ENCODE measurements around the gene SWAP70. TPM values are rescaled to one million over a fixed set of nuclear protein-coding genes. Genes with fewer than 3 reads are reported as not detected.

The SWAP70 gene
- total and polyA plus RNA-seq, 9 of the 15 experiments (the other 6 are each of a cell fraction or from before 2014, with no cell fraction given), result 1.7 to 4.9 (median 3.9) TPM

DNA sequence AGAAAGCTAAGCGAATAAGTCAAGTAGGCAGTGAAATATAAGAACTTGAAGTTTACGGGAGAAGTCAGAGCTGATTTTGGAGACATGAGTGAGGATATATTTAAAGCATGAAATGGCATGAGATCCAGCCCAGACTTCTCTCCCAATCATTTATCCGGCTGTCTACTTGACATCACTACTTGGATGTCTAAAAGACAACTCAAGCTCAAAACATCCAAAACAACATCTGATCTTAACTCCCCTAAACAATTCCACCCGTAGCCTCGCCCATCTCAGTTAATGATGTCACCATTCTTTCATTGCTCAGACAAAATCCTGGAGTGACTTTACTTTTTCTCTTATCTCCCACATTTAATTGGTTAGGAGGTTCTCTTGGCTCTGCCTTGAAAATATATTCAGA lies 45.9 kb upstream of the SWAP70 start (continued):
- TF ChIP-seq, protein P1, sequence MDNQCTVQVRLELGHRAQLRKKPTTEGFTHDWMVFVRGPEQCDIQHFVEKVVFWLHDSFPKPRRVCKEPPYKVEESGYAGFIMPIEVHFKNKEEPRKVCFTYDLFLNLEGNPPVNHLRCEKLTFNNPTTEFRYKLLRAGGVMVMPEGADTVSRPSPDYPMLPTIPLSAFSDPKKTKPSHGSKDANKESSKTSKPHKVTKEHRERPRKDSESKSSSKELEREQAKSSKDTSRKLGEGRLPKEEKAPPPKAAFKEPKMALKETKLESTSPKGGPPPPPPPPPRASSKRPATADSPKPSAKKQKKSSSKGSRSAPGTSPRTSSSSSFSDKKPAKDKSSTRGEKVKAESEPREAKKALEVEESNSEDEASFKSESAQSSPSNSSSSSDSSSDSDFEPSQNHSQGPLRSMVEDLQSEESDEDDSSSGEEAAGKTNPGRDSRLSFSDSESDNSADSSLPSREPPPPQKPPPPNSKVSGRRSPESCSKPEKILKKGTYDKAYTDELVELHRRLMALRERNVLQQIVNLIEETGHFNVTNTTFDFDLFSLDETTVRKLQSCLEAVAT (IDR thresholded peaks at IDR 0.05), result no peak
- TF ChIP-seq DACH1 (IDR thresholded peaks at IDR 0.05; ENCODE audit: partially characterized antibody) (no peak), ARID4B (CRISPR knock-in tag; IDR thresholded peaks at IDR 0.05) (no peak), RB1 (IDR thresholded peaks at IDR 0.05; ENCODE audit: low read depth) (no peak), ATF2 (CRISPR knock-in tag; IDR thresholded peaks at IDR 0.05) (no peak), HDAC6 (IDR thresholded peaks at IDR 0.05; ENCODE audit: low read depth, low read length) (no peak), ZNF717 (CRISPR knock-in tag; IDR thresholded peaks at IDR 0.05) (no peak), SP2 (IDR thresholded peaks at IDR 0.05; ENCODE audit: extremely low read depth, low read depth, low read length, poor library complexity, severe bottlenecking) (no peak), EGR1 (conservative IDR thresholded peaks at IDR 0.05) (no peak), ZNF165 (CRISPR knock-in tag; IDR thresholded peaks at IDR 0.05; ENCODE audit: borderline replicate concordance) (no peak), PML (IDR thresholded peaks at IDR 0.05; ENCODE audit: low read length) (no peak), HMG20A (CRISPR knock-in tag; conservative IDR thresholded peaks at IDR 0.05) (no peak), GTF2F1 (IDR thresholded peaks at IDR 0.05; ENCODE audit: low read depth, low read length) (no peak), L3MBTL2 (IDR thresholded peaks at IDR 0.05) (no peak), MTA2 (IDR thresholded peaks at IDR 0.05; ENCODE audit: low read depth) (no peak), KAT7 (CRISPR knock-in tag; IDR thresholded peaks at IDR 0.05; ENCODE audit: borderline replicate concordance) (no peak), ZC3H4 (CRISPR knock-in tag; IDR thresholded peaks at IDR 0.05; ENCODE audit: borderline replicate concordance) (no peak), THAP12 (CRISPR knock-in tag; IDR thresholded peaks at IDR 0.05) (no peak), ATF7 (IDR thresholded peaks at IDR 0.05) (peak; percentile 89)
- TF ChIP-seq, protein P2, sequence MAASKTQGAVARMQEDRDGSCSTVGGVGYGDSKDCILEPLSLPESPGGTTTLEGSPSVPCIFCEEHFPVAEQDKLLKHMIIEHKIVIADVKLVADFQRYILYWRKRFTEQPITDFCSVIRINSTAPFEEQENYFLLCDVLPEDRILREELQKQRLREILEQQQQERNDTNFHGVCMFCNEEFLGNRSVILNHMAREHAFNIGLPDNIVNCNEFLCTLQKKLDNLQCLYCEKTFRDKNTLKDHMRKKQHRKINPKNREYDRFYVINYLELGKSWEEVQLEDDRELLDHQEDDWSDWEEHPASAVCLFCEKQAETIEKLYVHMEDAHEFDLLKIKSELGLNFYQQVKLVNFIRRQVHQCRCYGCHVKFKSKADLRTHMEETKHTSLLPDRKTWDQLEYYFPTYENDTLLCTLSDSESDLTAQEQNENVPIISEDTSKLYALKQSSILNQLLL (CRISPR knock-in tag; IDR thresholded peaks at IDR 0.05; ENCODE audit: borderline replicate concordance), result no peak

Data from K562 (cell line).